Measurements from ENCODE around the gene UBE2D1.

DNA sequence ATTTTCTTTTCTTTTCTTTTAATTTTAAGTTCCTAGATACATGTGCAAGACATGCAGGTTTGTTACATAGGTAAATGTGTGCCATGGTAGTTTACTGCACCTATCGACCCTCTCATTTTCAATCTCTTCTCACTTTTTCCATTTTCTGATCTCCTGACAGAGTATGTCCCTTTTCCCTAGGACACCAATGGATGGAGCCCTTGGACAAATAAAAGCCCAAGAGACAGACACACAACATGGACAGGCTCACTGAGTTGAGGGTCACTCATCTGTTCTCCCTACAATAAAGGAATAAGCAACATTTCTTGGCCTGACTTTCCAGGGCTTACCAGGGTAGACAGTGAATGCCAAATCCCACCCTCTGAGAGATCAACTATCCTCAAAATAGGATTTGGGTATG, 15.2 kb upstream of the UBE2D1 start:
- TF ChIP-seq, protein P1, sequence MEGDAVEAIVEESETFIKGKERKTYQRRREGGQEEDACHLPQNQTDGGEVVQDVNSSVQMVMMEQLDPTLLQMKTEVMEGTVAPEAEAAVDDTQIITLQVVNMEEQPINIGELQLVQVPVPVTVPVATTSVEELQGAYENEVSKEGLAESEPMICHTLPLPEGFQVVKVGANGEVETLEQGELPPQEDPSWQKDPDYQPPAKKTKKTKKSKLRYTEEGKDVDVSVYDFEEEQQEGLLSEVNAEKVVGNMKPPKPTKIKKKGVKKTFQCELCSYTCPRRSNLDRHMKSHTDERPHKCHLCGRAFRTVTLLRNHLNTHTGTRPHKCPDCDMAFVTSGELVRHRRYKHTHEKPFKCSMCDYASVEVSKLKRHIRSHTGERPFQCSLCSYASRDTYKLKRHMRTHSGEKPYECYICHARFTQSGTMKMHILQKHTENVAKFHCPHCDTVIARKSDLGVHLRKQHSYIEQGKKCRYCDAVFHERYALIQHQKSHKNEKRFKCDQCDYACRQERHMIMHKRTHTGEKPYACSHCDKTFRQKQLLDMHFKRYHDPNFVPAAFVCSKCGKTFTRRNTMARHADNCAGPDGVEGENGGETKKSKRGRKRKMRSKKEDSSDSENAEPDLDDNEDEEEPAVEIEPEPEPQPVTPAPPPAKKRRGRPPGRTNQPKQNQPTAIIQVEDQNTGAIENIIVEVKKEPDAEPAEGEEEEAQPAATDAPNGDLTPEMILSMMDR (conservative IDR thresholded peaks at IDR 0.05 in 1 of 2, IDR thresholded peaks at IDR 0.05 in 1 of 2; ENCODE audit: low read depth in 1 of 2, low read length in 2 of 2) = no peak
- TF ChIP-seq EZH2 (IDR thresholded peaks at IDR 0.05; ENCODE audit: low read length, missing control alignments) = no peak

Measured in fibroblast of lung (primary cell).